Mononuclear cell (primary cell): Measurements from ENCODE around the gene SRSF8. TPM values are rescaled to one million over a fixed set of nuclear protein-coding genes. Genes with fewer than 3 reads are reported as not detected.
"Not testable (repeated sequence)": the region's sequence is repeated elsewhere in the genome, so short reads cannot be mapped to it uniquely, and the experiment has no call there.

Experiments
- H3K27me3 ChIP-seq: 2 replicates; pipeline ENCODE4 v1.6.0; 2011; ENCODE audit warnings: low read length, control low read depth; ENCODE audit not compliant: insufficient read depth
- H3K4me1 ChIP-seq: 2 replicates; pipeline ENCODE4 v1.5.1; 2011; ENCODE audit warnings: mild to moderate bottlenecking, low read length, control low read depth; ENCODE audit not compliant: insufficient read depth
- H3K4me3 ChIP-seq: 2 replicates; pipeline ENCODE4 v1.5.1; 2011; ENCODE audit warnings: mild to moderate bottlenecking, low read length, moderate library complexity
- H3K9me3 ChIP-seq: 2 replicates; pipeline ENCODE4 v1.5.1; 2011; ENCODE audit warnings: low read depth, mild to moderate bottlenecking, control low read depth, low read length
- total RNA-seq: library from RNA; depleted of rRNA; stranded (reverse); fragments of >200 nt; gene quantifications from one replicate; pipeline ENCODE4 v1.2.3, GENCODE V29; 2012

Gene SRSF8
- total RNA-seq, result 43.7 TPM

DNA sequence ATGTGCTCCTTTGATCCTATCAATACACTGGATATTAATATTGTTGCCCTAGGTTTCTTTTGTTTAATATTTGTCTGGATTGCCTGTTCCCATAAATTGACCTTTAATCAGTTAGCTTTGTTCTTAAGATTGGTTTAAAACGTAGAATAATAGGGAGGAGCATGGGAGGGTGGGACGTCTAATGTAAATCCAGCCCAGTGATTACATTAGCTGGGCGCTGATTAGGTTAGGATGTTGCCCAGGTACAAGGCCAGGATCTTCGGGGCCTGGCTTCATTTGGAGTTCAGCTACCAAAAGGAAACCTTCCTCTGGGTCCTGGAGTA lies at the start of gene SRSF8:
Gene SRSF8, plus strand, starts transcription at position 204 of the 323 bp plus-strand sequence. CDS start 308 bp downstream, outside the sequence.
- Histone ChIP-seq H3K9me3 (no peaks in the 10 kb centered on the region), H3K4me1 (peaks cover 18% of the 10 kb centered on the region), H3K4me3 (peak within 1 kb of the TSS; percentile 68), H3K27me3 (no peaks in the 10 kb centered on the region)

DNA sequence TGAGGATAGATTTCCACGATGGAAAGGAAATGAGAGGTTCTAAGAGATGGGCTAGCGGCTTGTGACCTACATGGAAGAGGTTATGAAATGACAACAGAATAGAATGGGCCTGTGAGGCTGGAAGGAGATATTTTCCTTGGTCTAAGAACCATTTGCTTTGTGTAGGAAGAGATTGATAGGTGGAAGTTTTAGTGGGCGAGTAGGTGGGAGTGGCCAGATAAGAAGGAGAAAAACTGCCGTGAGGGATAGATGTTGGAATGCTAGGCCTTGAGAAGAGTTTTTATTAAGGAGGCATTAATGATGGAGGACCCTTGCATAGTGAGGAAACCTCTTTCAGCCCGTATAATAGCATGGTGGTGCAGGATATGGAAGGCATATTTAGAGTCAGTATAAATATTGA lies 45.3 kb upstream of the SRSF8 start:
- H3K4me1 ChIP-seq, H3K9me3 ChIP-seq, H3K4me3 ChIP-seq, H3K27me3 ChIP-seq: not testable (repeated sequence)

- H3K9me3 ChIP-seq, result no peaks in the 10 kb centered on the region
- H3K27me3 ChIP-seq, result no peaks in the 10 kb centered on the region
- no peaks in the 10 kb centered on the region for H3K4me1 ChIP-seq
- H3K4me3 ChIP-seq, result no peak within 1 kb of the TSS
Measured at GRCh38 chr11:95024958-95025357, 41.8 kb upstream of the SRSF8 start, which contains the start of gene KDM4E. Gene KDM4E (plus strand): TSS chr11:95025258. CDS start chr11:95025558, 300 bp downstream.

DNA sequence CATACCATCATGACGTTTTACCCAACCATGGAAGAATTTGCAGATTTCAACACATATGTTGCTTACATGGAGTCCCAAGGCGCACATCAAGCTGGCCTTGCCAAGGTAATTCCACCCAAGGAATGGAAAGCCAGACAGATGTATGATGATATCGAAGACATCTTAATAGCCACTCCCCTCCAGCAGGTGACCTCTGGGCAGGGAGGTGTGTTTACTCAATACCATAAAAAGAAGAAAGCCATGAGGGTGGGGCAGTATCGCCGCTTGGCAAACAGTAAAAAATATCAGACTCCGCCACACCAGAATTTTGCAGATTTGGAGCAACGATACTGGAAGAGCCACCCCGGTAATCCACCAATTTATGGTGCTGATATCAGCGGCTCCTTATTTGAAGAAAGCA lies 41.1 kb upstream of the SRSF8 start:
- not testable (repeated sequence) for H3K9me3 ChIP-seq, H3K27me3 ChIP-seq

GRCh38 chr11:95028357-95028756 lies 38.4 kb upstream of the SRSF8 start:
- no peaks in the 10 kb centered on the region for H3K4me1 ChIP-seq
- H3K4me3 ChIP-seq, result no peak overlapping the region
- H3K27me3 ChIP-seq, result peaks cover 3% of the 10 kb centered on the region
- no peaks in the 10 kb centered on the region for H3K9me3 ChIP-seq

More for the DNA sequence above, 41.1 kb upstream of the SRSF8 start:
- H3K4me1 ChIP-seq, H3K4me3 ChIP-seq: not testable (repeated sequence)

DNA sequence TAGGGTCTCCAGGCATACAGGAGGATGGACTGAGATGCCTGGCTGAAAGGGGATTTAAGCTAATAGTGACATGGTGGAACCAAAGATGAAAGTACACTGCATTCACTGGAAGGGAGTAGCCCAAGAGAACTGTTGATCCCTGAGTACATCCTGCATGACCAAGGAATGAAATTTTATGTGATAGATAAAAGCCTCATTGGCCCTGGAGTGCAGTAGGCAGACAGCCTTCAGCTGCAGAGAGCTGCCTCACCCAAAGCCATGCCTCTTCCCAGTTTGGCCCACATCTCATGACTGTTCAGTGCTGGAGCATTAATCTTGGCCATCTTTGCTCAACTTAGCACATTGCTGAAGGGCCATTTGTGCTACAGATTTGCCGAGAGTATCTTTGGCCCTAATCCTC lies 33.7 kb upstream of the SRSF8 start:
- no peaks in the 10 kb centered on the region for H3K9me3 ChIP-seq
- H3K4me1 ChIP-seq, result no peaks in the 10 kb centered on the region
- peaks cover 11% of the 10 kb centered on the region for H3K27me3 ChIP-seq
- H3K4me3 ChIP-seq, result no peak overlapping the region

- no peak overlapping the region for H3K4me3 ChIP-seq
- no peaks in the 10 kb centered on the region for H3K4me1 ChIP-seq
- no peaks in the 10 kb centered on the region for H3K9me3 ChIP-seq
- H3K27me3 ChIP-seq, result peaks cover 15% of the 10 kb centered on the region
Measured at GRCh38 chr11:95035316-95035715, 31.4 kb upstream of the SRSF8 start.

- peaks cover 15% of the 10 kb centered on the region for H3K27me3 ChIP-seq
- H3K4me3 ChIP-seq, result not testable (repeated sequence)
Measured at GRCh38 chr11:95037356-95038035, 29.2 kb upstream of the SRSF8 start.

DNA sequence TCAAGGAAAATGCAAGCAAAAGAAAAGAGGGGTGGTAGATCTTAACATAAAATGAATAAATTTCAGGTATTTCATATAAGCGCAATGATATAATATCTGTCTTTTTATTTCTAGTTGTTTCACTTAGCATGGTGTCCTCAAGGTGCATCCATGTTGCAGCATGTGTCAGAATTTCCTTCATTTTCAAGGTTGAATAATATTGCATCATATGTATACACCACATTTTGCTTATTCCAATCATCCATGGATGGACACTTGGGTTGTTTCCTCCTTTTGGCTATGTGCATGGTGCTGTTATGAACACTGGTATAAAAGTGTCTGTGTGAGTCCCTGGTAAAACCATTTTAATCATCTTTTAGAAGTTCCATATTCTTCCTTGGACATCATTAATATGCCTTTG lies 24.5 kb upstream of the SRSF8 start:
- H3K9me3 ChIP-seq, result no peaks in the 10 kb centered on the region
- H3K4me3 ChIP-seq, result no peak overlapping the region
- no peaks in the 10 kb centered on the region for H3K4me1 ChIP-seq
- H3K27me3 ChIP-seq, result peaks cover 7% of the 10 kb centered on the region

More at GRCh38 chr11:95037356-95038035, 29.2 kb upstream of the SRSF8 start:
- not testable (repeated sequence) for H3K9me3 ChIP-seq, H3K4me1 ChIP-seq

GRCh38 chr11:95042906-95043305 lies 23.8 kb upstream of the SRSF8 start:
- Histone ChIP-seq H3K4me3 (no peak overlapping the region), H3K9me3 (no peaks in the 10 kb centered on the region), H3K27me3 (peaks cover 7% of the 10 kb centered on the region), H3K4me1 (no peaks in the 10 kb centered on the region)

- H3K27me3 ChIP-seq, result peaks cover 3% of the 10 kb centered on the region
- no peaks in the 10 kb centered on the region for H3K4me1 ChIP-seq
Measured at GRCh38 chr11:95044010-95044409, 22.7 kb upstream of the SRSF8 start.

DNA sequence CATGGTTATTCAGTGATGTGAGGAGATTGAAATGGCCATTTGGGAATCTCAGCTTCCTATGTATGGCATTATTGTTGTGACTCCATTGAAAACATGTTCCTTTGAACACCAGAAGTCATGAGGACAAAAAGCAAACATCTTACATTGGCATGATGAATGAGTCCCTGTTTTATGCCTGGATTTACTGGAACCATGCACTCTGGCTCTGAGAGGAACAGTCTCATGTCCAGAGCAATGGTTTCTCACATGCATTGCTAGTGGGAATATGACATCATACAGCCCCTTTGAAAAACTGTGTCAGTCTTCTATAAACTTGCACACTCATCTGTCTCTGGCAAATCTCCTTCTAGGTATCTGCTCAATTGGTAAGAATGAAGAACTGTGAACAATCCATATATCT lies 20.9 kb upstream of the SRSF8 start:
- Histone ChIP-seq H3K9me3 (no peaks in the 10 kb centered on the region), H3K4me1 (no peaks in the 10 kb centered on the region), H3K27me3 (peaks cover 3% of the 10 kb centered on the region), H3K4me3 (no peak overlapping the region)

More at GRCh38 chr11:95044010-95044409, 22.7 kb upstream of the SRSF8 start:
- Histone ChIP-seq H3K9me3 (no peaks in the 10 kb centered on the region), H3K4me3 (no peak overlapping the region)

GRCh38 chr11:95049122-95049521 lies 17.6 kb upstream of the SRSF8 start, which contains the start of gene KDM4F:
Gene KDM4F (plus strand): TSS chr11:95049422.
- not testable (repeated sequence) for H3K9me3 ChIP-seq, H3K4me1 ChIP-seq, H3K4me3 ChIP-seq, H3K27me3 ChIP-seq

- peaks cover 8% of the 10 kb centered on the region for H3K27me3 ChIP-seq
- H3K4me1 ChIP-seq, result no peaks in the 10 kb centered on the region
- no peaks in the 10 kb centered on the region for H3K9me3 ChIP-seq
- no peak overlapping the region for H3K4me3 ChIP-seq
Measured at GRCh38 chr11:95050595-95051202, 16.0 kb upstream of the SRSF8 start.

DNA sequence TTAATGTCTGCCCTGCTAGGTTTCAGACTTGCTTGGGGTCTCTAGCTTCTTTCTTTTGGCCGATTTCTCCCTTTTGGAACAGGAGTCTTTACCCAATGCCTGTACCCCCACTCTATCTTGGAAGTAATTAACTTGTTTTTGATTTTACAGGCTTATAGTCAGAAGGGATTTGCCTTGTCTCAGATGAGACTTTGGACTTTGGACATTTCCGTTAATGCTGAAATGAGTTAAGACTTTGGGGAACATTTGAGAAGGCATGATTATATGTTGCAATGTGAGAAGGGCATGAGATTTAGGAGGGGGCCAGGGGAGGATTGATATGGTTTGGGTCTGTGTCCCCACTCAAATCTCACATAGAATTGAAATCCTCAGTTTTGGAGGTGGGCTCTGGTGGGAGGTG lies 12.4 kb upstream of the SRSF8 start:
- Histone ChIP-seq H3K4me3 (no peak overlapping the region), H3K27me3 (peaks cover 7% of the 10 kb centered on the region), H3K4me1 (no peaks in the 10 kb centered on the region), H3K9me3 (no peaks in the 10 kb centered on the region)
